B cell (primary cell): Measurements from ENCODE around the gene TBX4.

Experiments
- EZH2 ChIP-seq: IDR thresholded peaks from 2 replicates; pipeline ENCODE4 v1.6.1; 2012; ENCODE audit warnings: borderline replicate concordance, low read depth, mild to moderate bottlenecking, moderate library complexity, low read length; ENCODE audit not compliant: insufficient read depth, poor library complexity, severe bottlenecking
- TF ChIP-seq, protein P1 (sequence below): fragments of 200-600 bp; IDR thresholded peaks from one replicate; pipeline ENCODE4 v1.8.0; 2022; ENCODE audit warnings: antibody characterized with exemption, mild to moderate bottlenecking

DNA sequence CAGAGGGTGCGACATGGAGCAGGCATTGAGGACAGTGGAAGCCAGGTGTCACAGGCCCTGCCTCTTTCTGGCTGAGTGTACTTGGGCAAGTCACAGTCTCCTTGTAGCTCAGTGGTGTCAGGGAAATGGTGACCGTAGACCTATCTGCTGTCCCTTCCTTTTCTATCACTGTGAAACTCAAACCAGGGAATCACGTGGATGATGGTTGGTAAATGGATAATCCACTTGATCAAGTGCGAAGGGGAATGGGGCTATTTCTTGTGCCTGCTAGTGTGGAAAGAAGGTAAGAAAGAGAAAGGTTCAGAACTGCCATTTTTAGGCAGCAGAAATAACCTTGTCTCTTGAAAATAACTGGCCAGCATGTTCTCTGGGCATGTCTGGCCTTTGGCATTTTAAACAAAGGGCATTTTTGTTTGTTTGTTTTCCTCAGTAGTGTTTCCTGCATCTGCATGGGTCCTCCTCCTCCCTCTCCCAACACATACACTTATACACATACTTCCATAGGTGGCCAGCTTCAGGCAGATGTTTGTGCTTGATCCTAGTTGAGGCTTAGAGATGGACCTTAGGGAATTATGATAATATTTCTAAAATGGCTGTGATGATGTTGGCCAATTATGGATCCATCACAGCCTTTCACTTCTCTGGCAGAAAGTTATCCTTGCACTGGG is 7.1 kb downstream of the TBX4 start:
- TF ChIP-seq, protein P1, sequence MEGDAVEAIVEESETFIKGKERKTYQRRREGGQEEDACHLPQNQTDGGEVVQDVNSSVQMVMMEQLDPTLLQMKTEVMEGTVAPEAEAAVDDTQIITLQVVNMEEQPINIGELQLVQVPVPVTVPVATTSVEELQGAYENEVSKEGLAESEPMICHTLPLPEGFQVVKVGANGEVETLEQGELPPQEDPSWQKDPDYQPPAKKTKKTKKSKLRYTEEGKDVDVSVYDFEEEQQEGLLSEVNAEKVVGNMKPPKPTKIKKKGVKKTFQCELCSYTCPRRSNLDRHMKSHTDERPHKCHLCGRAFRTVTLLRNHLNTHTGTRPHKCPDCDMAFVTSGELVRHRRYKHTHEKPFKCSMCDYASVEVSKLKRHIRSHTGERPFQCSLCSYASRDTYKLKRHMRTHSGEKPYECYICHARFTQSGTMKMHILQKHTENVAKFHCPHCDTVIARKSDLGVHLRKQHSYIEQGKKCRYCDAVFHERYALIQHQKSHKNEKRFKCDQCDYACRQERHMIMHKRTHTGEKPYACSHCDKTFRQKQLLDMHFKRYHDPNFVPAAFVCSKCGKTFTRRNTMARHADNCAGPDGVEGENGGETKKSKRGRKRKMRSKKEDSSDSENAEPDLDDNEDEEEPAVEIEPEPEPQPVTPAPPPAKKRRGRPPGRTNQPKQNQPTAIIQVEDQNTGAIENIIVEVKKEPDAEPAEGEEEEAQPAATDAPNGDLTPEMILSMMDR, result no peak
- no peak for TF ChIP-seq EZH2
